Natural killer cell (primary cell): Measurements from ENCODE around the gene NSD2. TPM values are rescaled to one million over a fixed set of nuclear protein-coding genes. Genes with fewer than 3 reads are reported as not detected.
"Not testable (repeated sequence)": the region's sequence is repeated elsewhere in the genome, so short reads cannot be mapped to it uniquely, and the experiment has no call there.

Source experiments
- ATAC-seq, 3 donors: fragments of 150-1000 bp in 2 of 3; fragments of 200-7000 bp in 1 of 3; cut with Tn5 transposase; 1 replicate in 1 of 3; 2 replicates in 2 of 3; pipeline ENCODE4 v1.10.0; 2021; ENCODE audit warnings: mild to moderate bottlenecking in 2 of 3, moderate library complexity in 2 of 3
- DNase-seq, 2 donors: peaks; one replicate each; pipeline versions ENCODE4 v3.0.0 to v3.0.0-alpha.2; 2013 to 2021; ENCODE audit warnings: mixed read lengths in 1 of 2
- H3K27ac ChIP-seq: one replicate; pipeline ENCODE4 v1.5.1; 2013; ENCODE audit warnings: mild to moderate bottlenecking, low read length
- H3K27me3 ChIP-seq: one replicate; pipeline ENCODE4 v1.6.1; 2013; ENCODE audit warnings: low read length; ENCODE audit not compliant: control insufficient read depth, insufficient read depth
- H3K36me3 ChIP-seq: one replicate; pipeline ENCODE4 v1.6.1; 2013; ENCODE audit warnings: low read length; ENCODE audit not compliant: control insufficient read depth, insufficient read depth
- H3K4me1 ChIP-seq: one replicate; pipeline ENCODE4 v1.6.1; 2013; ENCODE audit warnings: low read length; ENCODE audit not compliant: control insufficient read depth, insufficient read depth
- H3K4me3 ChIP-seq: one replicate; pipeline ENCODE4 v1.5.1; 2013; ENCODE audit warnings: low read length
- H3K9me3 ChIP-seq: one replicate; pipeline ENCODE4 v1.6.1; 2013; ENCODE audit warnings: low read length; ENCODE audit not compliant: control insufficient read depth, insufficient read depth
- H3K27ac Mint-ChIP-seq, 2 donors: one replicate each; pipeline ENCODE4 v1.8.0; 2022; ENCODE audit warnings: mild to moderate bottlenecking in 2 of 2, mixed read lengths in 2 of 2, moderate library complexity in 1 of 2
- H3K27me3 Mint-ChIP-seq, 2 donors: one replicate each; pipeline ENCODE4 v1.8.0; 2022; ENCODE audit warnings: low read depth in 2 of 2, mixed read lengths in 2 of 2
- H3K36me3 Mint-ChIP-seq: one replicate; pipeline ENCODE4 v1.8.0; 2022; ENCODE audit warnings: mixed read lengths
- H3K4me1 Mint-ChIP-seq, 2 donors: one replicate each; pipeline ENCODE4 v1.8.0; 2022; ENCODE audit warnings: mixed read lengths in 2 of 2
- H3K4me3 Mint-ChIP-seq: one replicate; pipeline ENCODE4 v1.8.0; 2022; ENCODE audit warnings: mild to moderate bottlenecking, moderate library complexity, mixed read lengths
- H3K9me3 Mint-ChIP-seq, 2 donors: one replicate each; pipeline ENCODE4 v1.8.0; 2022; ENCODE audit warnings: mixed read lengths in 2 of 2
- WGBS: methylation state at CpG from one replicate; pipeline ENCODE4 v1.1.7; 2013; ENCODE audit warnings: missing lambda C conversion rate; ENCODE audit not compliant: insufficient coverage; 5-methylcytosine and 5-hydroxymethylcytosine counted together
- intact Hi-C: fragments of 100-400 bp; cut with micrococcal nuclease; formaldehyde crosslinking; loops from one replicate; pipeline ENCODE4 v1.14.2; 2022
- total RNA-seq, 4 donors: library from RNA; stranded (reverse); fragments of 120-200 nt in 1 of 4; gene quantifications; one replicate each; pipeline versions ENCODE4 v1.2.3 to v1.2.4, GENCODE V29; 2013 to 2022
- TF ChIP-seq, protein P1 (sequence below): fragments of 200-600 bp; IDR thresholded peaks from one replicate; pipeline ENCODE4 v1.8.0; 2022; ENCODE audit warnings: antibody characterized with exemption

Gene NSD2
- total RNA-seq, 3 donors from 2014 or later (not counting 1 experiment from before 2014, with no cell fraction given) = 36.4 to 51.0 (median 48.3) TPM

DNA sequence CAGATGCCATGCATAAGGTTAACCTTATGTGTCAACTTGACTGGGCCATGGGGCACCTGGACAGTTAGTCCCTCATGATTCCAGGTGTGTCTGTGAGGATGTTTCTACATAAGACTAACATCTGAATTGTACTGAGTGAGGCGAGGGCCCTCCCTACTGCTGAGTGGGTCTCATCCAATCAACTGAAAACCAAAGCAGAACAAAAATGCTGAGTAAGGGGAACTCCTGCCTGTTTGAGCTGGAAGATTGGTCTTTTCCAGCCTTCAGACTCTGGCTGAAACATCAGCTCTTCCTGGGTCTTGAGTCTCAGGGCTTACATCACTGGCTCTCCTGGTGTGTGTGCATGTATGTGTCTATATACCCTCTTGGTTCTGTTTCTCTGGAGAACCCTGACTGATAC, 123.7 kb downstream of the NSD2 start:
- Mint-ChIP-seq H3K27ac (no peak overlapping the region), H3K4me3 (no peak overlapping the region), H3K9me3 (peaks cover 6 to 8% of the 10 kb centered on the region in 2 donors), H3K36me3 (peaks cover 39% of the 10 kb centered on the region), H3K27me3 (no peaks in the 10 kb centered on the region), H3K4me1 (peaks cover 31 to 35% of the 10 kb centered on the region in 2 donors)
- H3K36me3 ChIP-seq = peaks cover 4% of the 10 kb centered on the region
- no peaks in the 10 kb centered on the region for H3K4me1 ChIP-seq
- no peak for DNase-seq
- no peak overlapping the region for H3K4me3 ChIP-seq
- TF ChIP-seq, protein P1, sequence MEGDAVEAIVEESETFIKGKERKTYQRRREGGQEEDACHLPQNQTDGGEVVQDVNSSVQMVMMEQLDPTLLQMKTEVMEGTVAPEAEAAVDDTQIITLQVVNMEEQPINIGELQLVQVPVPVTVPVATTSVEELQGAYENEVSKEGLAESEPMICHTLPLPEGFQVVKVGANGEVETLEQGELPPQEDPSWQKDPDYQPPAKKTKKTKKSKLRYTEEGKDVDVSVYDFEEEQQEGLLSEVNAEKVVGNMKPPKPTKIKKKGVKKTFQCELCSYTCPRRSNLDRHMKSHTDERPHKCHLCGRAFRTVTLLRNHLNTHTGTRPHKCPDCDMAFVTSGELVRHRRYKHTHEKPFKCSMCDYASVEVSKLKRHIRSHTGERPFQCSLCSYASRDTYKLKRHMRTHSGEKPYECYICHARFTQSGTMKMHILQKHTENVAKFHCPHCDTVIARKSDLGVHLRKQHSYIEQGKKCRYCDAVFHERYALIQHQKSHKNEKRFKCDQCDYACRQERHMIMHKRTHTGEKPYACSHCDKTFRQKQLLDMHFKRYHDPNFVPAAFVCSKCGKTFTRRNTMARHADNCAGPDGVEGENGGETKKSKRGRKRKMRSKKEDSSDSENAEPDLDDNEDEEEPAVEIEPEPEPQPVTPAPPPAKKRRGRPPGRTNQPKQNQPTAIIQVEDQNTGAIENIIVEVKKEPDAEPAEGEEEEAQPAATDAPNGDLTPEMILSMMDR = no peak
- no peak for ATAC-seq
- no peak overlapping the region for H3K27ac ChIP-seq
- H3K27me3 ChIP-seq = no peaks in the 10 kb centered on the region
- intact Hi-C loops = no loop called here
- peaks cover 8% of the 10 kb centered on the region for H3K9me3 ChIP-seq
- WGBS = 100% methylated on average over 1 of the region's 1 CpG

DNA sequence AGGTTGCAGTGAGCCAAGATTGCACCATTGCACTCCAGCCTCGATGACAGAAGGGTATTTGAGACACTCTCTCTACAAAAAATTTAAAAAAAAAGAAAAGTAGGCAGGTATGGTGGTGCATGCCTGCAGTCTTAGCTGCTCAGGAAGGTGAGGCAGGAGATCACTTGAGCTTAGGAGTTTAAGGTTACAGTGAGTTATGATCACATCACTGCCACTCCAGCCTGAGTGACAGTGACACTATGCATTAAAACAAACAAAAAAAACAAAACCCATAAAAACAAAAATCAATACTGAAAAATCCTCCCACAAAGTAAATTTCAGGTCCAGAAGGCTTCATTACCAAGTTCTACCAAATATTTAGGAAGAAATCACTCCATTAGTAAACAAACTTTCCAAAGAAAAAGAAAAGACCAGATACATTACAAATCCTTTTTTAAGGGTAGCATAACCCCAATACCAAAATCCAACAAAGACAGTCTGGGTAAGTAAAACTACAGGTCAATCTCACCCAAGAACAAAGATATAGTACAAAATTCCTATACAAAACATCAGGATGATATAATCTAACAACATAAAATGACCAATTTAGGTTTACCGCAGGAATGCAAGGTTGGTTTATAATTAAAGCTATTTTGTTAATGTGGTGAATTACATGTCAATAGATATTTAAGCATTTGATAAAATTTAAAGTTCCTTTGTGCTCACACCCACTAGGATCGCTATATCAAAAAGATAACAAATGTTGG, 125.8 kb downstream of the NSD2 start:
- peaks cover 45 to 50% of the 10 kb centered on the region in 2 donors for H3K4me1 Mint-ChIP-seq
- no peaks in the 10 kb centered on the region for H3K27me3 Mint-ChIP-seq
- Histone ChIP-seq H3K36me3 (no peaks in the 10 kb centered on the region), H3K4me3 (no peak overlapping the region), H3K27ac (no peak overlapping the region), H3K4me1 (no peaks in the 10 kb centered on the region), H3K9me3 (peaks cover 8% of the 10 kb centered on the region), H3K27me3 (no peaks in the 10 kb centered on the region)
- ATAC-seq = no peak
- no peak for DNase-seq
- TF ChIP-seq, protein P1 = no peak
- intact Hi-C loops = no loop called here
- no peak overlapping the region for H3K27ac Mint-ChIP-seq
- WGBS = 100% methylated on average over 1 of the region's 3 CpGs
- H3K9me3 Mint-ChIP-seq = peaks cover 9 to 11% of the 10 kb centered on the region in 2 donors
- no peak overlapping the region for H3K4me3 Mint-ChIP-seq
- peaks cover 45% of the 10 kb centered on the region for H3K36me3 Mint-ChIP-seq

DNA sequence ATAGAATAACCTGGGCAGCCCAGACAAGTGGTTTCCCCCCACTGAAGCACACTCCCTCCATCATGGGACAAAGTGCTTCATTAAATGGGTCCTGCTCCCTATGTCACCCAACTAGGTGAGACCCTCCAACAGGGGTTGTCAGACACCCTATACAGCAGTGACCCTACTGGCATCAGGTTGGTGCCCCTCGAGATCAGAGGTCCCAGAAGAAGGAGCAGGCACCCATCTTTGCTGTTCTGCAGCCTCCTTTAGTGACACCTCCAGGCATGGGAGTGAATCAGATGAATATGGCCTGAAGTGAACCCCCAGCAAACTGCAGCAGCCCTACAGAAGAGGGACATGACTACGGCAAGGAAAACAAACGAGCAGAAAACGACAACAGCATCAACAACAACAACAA, 126.5 kb downstream of the NSD2 start:
- no peaks in the 10 kb centered on the region for H3K27me3 Mint-ChIP-seq
- H3K36me3 Mint-ChIP-seq = peaks cover 45% of the 10 kb centered on the region
- DNase-seq (no peak), ATAC-seq (no peak)
- Histone ChIP-seq H3K36me3 (no peaks in the 10 kb centered on the region), H3K27ac (no peak overlapping the region), H3K9me3 (peaks cover 8% of the 10 kb centered on the region), H3K4me1 (no peaks in the 10 kb centered on the region), H3K27me3 (no peaks in the 10 kb centered on the region), H3K4me3 (no peak overlapping the region)
- intact Hi-C loops = no loop called here
- H3K4me3 Mint-ChIP-seq = no peak overlapping the region
- H3K9me3 Mint-ChIP-seq = peaks cover 9 to 11% of the 10 kb centered on the region in 2 donors
- TF ChIP-seq, protein P1 = no peak
- peaks cover 52 to 57% of the 10 kb centered on the region in 2 donors for H3K4me1 Mint-ChIP-seq
- 96% methylated on average over 4 of the region's 4 CpGs for WGBS
- no peak overlapping the region for H3K27ac Mint-ChIP-seq

DNA sequence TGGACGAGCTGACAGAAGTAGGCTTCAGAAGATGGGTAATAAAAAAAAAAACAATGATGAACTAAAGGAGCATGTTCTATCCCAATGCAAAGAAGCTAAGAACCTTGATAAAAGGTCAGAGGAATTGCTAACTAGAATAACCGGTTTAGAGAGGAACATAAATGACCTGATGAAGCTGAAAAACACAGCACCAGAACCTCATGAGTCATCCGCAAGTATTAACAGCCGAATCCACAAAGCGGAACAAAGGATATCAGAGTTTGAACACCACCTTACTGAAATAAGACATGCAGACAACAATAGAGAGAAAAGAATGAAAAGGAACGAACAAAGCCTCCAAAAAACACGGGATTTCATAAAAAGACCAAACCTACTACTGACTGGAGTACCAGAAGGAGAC, 127.1 kb downstream of the NSD2 start:
- WGBS = 97% methylated on average over 7 of the region's 7 CpGs

DNA sequence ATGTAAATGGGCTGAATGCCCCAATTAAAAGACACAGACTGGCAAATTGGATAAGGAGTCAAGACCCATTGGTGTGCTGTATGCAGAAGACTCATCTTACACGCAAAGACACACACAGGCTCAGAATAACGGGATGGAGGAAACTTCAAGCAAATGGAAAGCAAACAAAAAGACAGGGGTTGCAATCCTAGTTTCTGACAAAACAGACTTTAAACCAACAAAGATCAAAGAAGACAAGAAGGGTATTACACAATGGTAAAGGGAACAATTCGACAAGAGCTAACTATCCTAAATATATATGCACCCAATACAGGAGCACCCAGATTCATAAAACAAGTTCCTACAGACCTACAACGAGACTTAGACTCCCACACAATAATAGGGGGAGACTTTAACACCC, 128.1 kb downstream of the NSD2 start:
- H3K9me3 ChIP-seq, H3K27me3 Mint-ChIP-seq, H3K4me3 Mint-ChIP-seq, DNase-seq, H3K36me3 ChIP-seq, H3K4me3 ChIP-seq, H3K27ac Mint-ChIP-seq, H3K27ac ChIP-seq, intact Hi-C loops, H3K27me3 ChIP-seq, ATAC-seq, H3K4me1 ChIP-seq: not testable (repeated sequence)
- H3K36me3 Mint-ChIP-seq = peaks cover 45% of the 10 kb centered on the region
- H3K4me1 Mint-ChIP-seq = peaks cover 57 to 61% of the 10 kb centered on the region in 2 donors
- H3K9me3 Mint-ChIP-seq = peaks cover 9 to 11% of the 10 kb centered on the region in 2 donors
- WGBS = 97% methylated on average over 4 of the region's 4 CpGs

More for the DNA sequence above, 127.1 kb downstream of the NSD2 start:
- H3K27ac Mint-ChIP-seq = no peak overlapping the region
- H3K4me3 Mint-ChIP-seq = no peak overlapping the region
- H3K4me3 ChIP-seq = no peak overlapping the region
- no peak for ATAC-seq
- TF ChIP-seq, protein P1 = no peak
- H3K27me3 ChIP-seq = no peaks in the 10 kb centered on the region
- intact Hi-C loops = no loop called here
- H3K27me3 Mint-ChIP-seq = no peaks in the 10 kb centered on the region
- no peaks in the 10 kb centered on the region for H3K36me3 ChIP-seq
- peaks cover 57 to 61% of the 10 kb centered on the region in 2 donors for H3K4me1 Mint-ChIP-seq
- H3K27ac ChIP-seq = no peak overlapping the region
- peaks cover 45% of the 10 kb centered on the region for H3K36me3 Mint-ChIP-seq
- H3K9me3 Mint-ChIP-seq = peaks cover 9 to 11% of the 10 kb centered on the region in 2 donors
- peaks cover 8% of the 10 kb centered on the region for H3K9me3 ChIP-seq
- no peaks in the 10 kb centered on the region for H3K4me1 ChIP-seq
- no peak for DNase-seq
